Measurements from ENCODE around the gene HTRA3. TPM values are rescaled to one million over a fixed set of nuclear protein-coding genes. Genes with fewer than 3 reads are reported as not detected.

HTRA3 gene
- total RNA-seq, 2 experiments from 2014 or later = not detected

GRCh38 chr4:8335848-8336247, 66.3 kb downstream of the HTRA3 start:
- ChIA-PET CTCF (no interaction called here), POLR2A (no interaction called here)
- Histone ChIP-seq H3K36me3 (ENCODE audit: insufficient read depth, low read length) (no peaks in the 10 kb centered on the region), H3K4me3 (ENCODE audit: low read length) (no peak overlapping the region), H3K9me3 (ENCODE audit: control insufficient read depth in 1 of 2, insufficient read depth in 1 of 2, low read length in 2 of 2) (peaks cover 17 to 27% of the 10 kb centered on the region in 2 experiments), H3K27ac (ENCODE audit: low read depth in 1 of 2, low read length in 2 of 2) (no peak overlapping the region), H3K27me3 (ENCODE audit: control insufficient read depth in 1 of 2, insufficient read depth in 2 of 2, low read length in 2 of 2) (peaks cover 0 to 2% of the 10 kb centered on the region in 2 experiments), H3K4me1 (ENCODE audit: insufficient read depth, low read length) (no peaks in the 10 kb centered on the region)
- no peak for DNase-seq
- Mint-ChIP-seq H3K4me3 (no peak overlapping the region), H3K27me3 (no peaks in the 10 kb centered on the region), H3K27ac (no peak overlapping the region), H3K9me3 (peaks cover 14% of the 10 kb centered on the region), H3K36me3 (ENCODE audit: low read depth) (no peaks in the 10 kb centered on the region), H3K4me1 (ENCODE audit: low read depth) (no peaks in the 10 kb centered on the region)
- intact Hi-C loops (cut with DNase I, micrococcal nuclease) = no loop called here
- no peak for ATAC-seq (ENCODE audit: poor library complexity)
- TF ChIP-seq CTCF (IDR thresholded peaks at IDR 0.05) = no peak

GRCh38 chr4:8336412-8337075, 67.0 kb downstream of the HTRA3 start:
- intact Hi-C loops (cut with DNase I, micrococcal nuclease) = no loop called here
- no peak overlapping the region for H3K27ac Mint-ChIP-seq
- DNase-seq = no peak
- H3K4me1 Mint-ChIP-seq (ENCODE audit: low read depth) = no peaks in the 10 kb centered on the region
- ChIA-PET CTCF (no interaction called here), POLR2A (no interaction called here)
- H3K36me3 Mint-ChIP-seq (ENCODE audit: low read depth) = no peaks in the 10 kb centered on the region
- no peak overlapping the region for H3K27ac ChIP-seq (ENCODE audit: low read depth in 1 of 2, low read length in 2 of 2)
- peaks cover 17 to 26% of the 10 kb centered on the region in 2 experiments for H3K9me3 ChIP-seq (ENCODE audit: control insufficient read depth in 1 of 2, insufficient read depth in 1 of 2, low read length in 2 of 2)
- H3K4me3 ChIP-seq (ENCODE audit: low read length) = no peak overlapping the region
- peaks cover under 1% of the 10 kb centered on the region for H3K27me3 Mint-ChIP-seq
- no peak for ATAC-seq (ENCODE audit: poor library complexity)
- no peaks in the 10 kb centered on the region for H3K4me1 ChIP-seq (ENCODE audit: insufficient read depth, low read length)
- H3K4me3 Mint-ChIP-seq = no peak overlapping the region
- no peak for TF ChIP-seq CTCF (IDR thresholded peaks at IDR 0.05)
- H3K9me3 Mint-ChIP-seq = peaks cover 14% of the 10 kb centered on the region
- H3K27me3 ChIP-seq (ENCODE audit: control insufficient read depth in 1 of 2, insufficient read depth in 2 of 2, low read length in 2 of 2) = peaks cover 0 to 2% of the 10 kb centered on the region in 2 experiments
- no peaks in the 10 kb centered on the region for H3K36me3 ChIP-seq (ENCODE audit: insufficient read depth, low read length)

GRCh38 chr4:8338351-8338961, 68.9 kb downstream of the HTRA3 start:
- Mint-ChIP-seq H3K36me3 (ENCODE audit: low read depth) (no peaks in the 10 kb centered on the region), H3K9me3 (peaks cover 11% of the 10 kb centered on the region), H3K27me3 (peaks cover 5% of the 10 kb centered on the region), H3K4me1 (ENCODE audit: low read depth) (no peaks in the 10 kb centered on the region), H3K4me3 (no peak overlapping the region), H3K27ac (no peak overlapping the region)
- Histone ChIP-seq H3K4me3 (ENCODE audit: low read length) (no peak overlapping the region), H3K27me3 (ENCODE audit: control insufficient read depth in 1 of 2, insufficient read depth in 2 of 2, low read length in 2 of 2) (no peaks in the 10 kb centered on the region), H3K36me3 (ENCODE audit: insufficient read depth, low read length) (no peaks in the 10 kb centered on the region), H3K4me1 (ENCODE audit: insufficient read depth, low read length) (no peaks in the 10 kb centered on the region), H3K27ac (ENCODE audit: low read depth in 1 of 2, low read length in 2 of 2) (no peak overlapping the region), H3K9me3 (ENCODE audit: control insufficient read depth in 1 of 2, insufficient read depth in 1 of 2, low read length in 2 of 2) (peaks cover 10 to 17% of the 10 kb centered on the region in 2 experiments)
- POLR2A ChIA-PET = no interaction called here
- TF ChIP-seq CTCF (IDR thresholded peaks at IDR 0.05) = no peak
- DNase-seq (no peak), ATAC-seq (ENCODE audit: poor library complexity) (no peak)
- CTCF ChIA-PET = no interaction called here
- intact Hi-C loops (cut with DNase I, micrococcal nuclease) = no loop called here
